K562 (cell line): ENCODE data around the gene POLN. TPM values are rescaled to one million over a fixed set of nuclear protein-coding genes. Genes with fewer than 3 reads are reported as not detected.
A peak's percentile ranks its signal among the peaks of the same experiment; 100 is the strongest.

ENCODE experiments used
- ADNP ChIP-seq: fragments of 200-800 bp; sonication (Bioruptor generic); IDR thresholded peaks from 2 replicates; pipeline ENCODE4 v1.6.1; 2016; ENCODE audit warnings: missing genetic modification characterization, missing compliant biosample characterization
- BCOR ChIP-seq: fragments of 450-650 bp; IDR thresholded peaks from 2 replicates; pipeline ENCODE4 v1.6.1; 2016
- CREB5 ChIP-seq: fragments of 250-450 bp; sonication (Bioruptor Pico); IDR thresholded peaks from 2 replicates; pipeline ENCODE4 v1.5.0; 2020; ENCODE audit warnings: mild to moderate bottlenecking
- DACH1 ChIP-seq: fragments of 450-650 bp; IDR thresholded peaks from 2 replicates; pipeline ENCODE4 v1.6.1; 2018; ENCODE audit not compliant: partially characterized antibody
- ESRRB ChIP-seq: fragments of 250-450 bp; sonication (Bioruptor Pico); IDR thresholded peaks from 2 replicates; pipeline ENCODE4 v1.5.0; 2020; ENCODE audit warnings: mild to moderate bottlenecking, moderate library complexity, borderline replicate concordance
- L3MBTL2 ChIP-seq: fragments of 450-650 bp; IDR thresholded peaks from 2 replicates; pipeline ENCODE4 v1.6.1; 2016; ENCODE audit warnings: mild to moderate bottlenecking, moderate library complexity
- MTA3 ChIP-seq: fragments of 450-650 bp; formaldehyde crosslinking; IDR thresholded peaks from 2 replicates; pipeline ENCODE4 v1.6.1; 2017; ENCODE audit warnings: mild to moderate bottlenecking, borderline replicate concordance
- PYGO2 ChIP-seq: fragments of 450-650 bp; IDR thresholded peaks from 2 replicates; pipeline ENCODE4 v1.6.1; 2016; ENCODE audit warnings: mild to moderate bottlenecking, missing genetic modification characterization, moderate library complexity, missing compliant biosample characterization
- RAD51 ChIP-seq: fragments of 450-650 bp; IDR thresholded peaks from 2 replicates; pipeline ENCODE4 v1.7.1; 2016; ENCODE audit warnings: low read depth, mild to moderate bottlenecking, borderline replicate concordance
- RBM17 ChIP-seq: fragments of 200-400 bp; formaldehyde crosslinking; IDR thresholded peaks from 2 replicates; pipeline ENCODE4 v1.6.1; 2017; ENCODE audit warnings: low read depth, mild to moderate bottlenecking, low read length, borderline replicate concordance
- SAP30 ChIP-seq: fragments of 200-600 bp; sonication (generic); IDR thresholded peaks from 2 replicates; pipeline ENCODE4 v1.6.1; 2012; ENCODE audit warnings: borderline replicate concordance, low read depth, mild to moderate bottlenecking, moderate library complexity, low read length, control low read depth, inconsistent platforms; ENCODE audit not compliant: insufficient read depth, poor library complexity, severe bottlenecking
- SMARCA4 ChIP-seq: fragments of 450-650 bp; IDR thresholded peaks from 2 replicates; pipeline ENCODE4 v1.6.1; 2016
- SNIP1 ChIP-seq: fragments of 450-650 bp; IDR thresholded peaks from 2 replicates; pipeline ENCODE4 v1.7.1; 2017; ENCODE audit warnings: low read depth, mild to moderate bottlenecking
- SPI1 ChIP-seq: IDR thresholded peaks from 2 replicates; pipeline ENCODE4 v1.6.1; 2011; ENCODE audit warnings: low read depth, low read length, control low read depth, borderline replicate concordance
- TFE3 ChIP-seq: fragments of 450-650 bp; formaldehyde crosslinking; IDR thresholded peaks from 2 replicates; pipeline ENCODE4 v1.4.0; 2020; ENCODE audit warnings: mild to moderate bottlenecking, mixed read lengths
- TSHZ1 ChIP-seq: fragments of 250-450 bp; sonication (Bioruptor Pico); IDR thresholded peaks from 2 replicates; pipeline ENCODE4 v1.4.0; 2020; ENCODE audit warnings: mild to moderate bottlenecking, moderate library complexity
- ZBTB1 ChIP-seq: sonication (generic); formaldehyde crosslinking; IDR thresholded peaks from 2 replicates; pipeline ENCODE4 v1.8.1; 2023; ENCODE audit warnings: missing genetic modification reagents, low read depth, mild to moderate bottlenecking, borderline replicate concordance
- ZFP1 ChIP-seq: fragments of 450-650 bp; formaldehyde crosslinking; IDR thresholded peaks from 2 replicates; pipeline ENCODE4 v1.4.0; 2020; ENCODE audit warnings: mild to moderate bottlenecking, mixed read lengths
- polyA plus RNA-seq, 8 experiments: library from polyadenylated mRNA; depleted of rRNA in 4 of 8; stranded (reverse) in 5 of 8; unstranded in 3 of 8; fragments of >200 nt; fragmentation: Nextera tagmentation in 2 of 8; fragmentation: Illumina TruSeq in 1 of 8; extraction: Ambion mirVana in 2 of 8; extraction: Trizol in 1 of 8; gene quantifications; 2 replicates each; pipeline versions ENCODE4 v1.2.1 to v1.2.3, GENCODE V29; 2011 to 2014; ENCODE audit warnings: inconsistent platforms in 1 of 8, missing spikeins in 1 of 8
- total RNA-seq, 7 experiments: library from RNA; depleted of rRNA in 6 of 7; stranded (reverse); fragments of >200 nt in 6 of 7; fragmentation: Illumina TruSeq in 2 of 7; extraction: Trizol in 2 of 7; gene quantifications; 2 replicates each; pipeline versions ENCODE4 v1.2.1 to v1.2.3, GENCODE V29; 2011 to 2021; ENCODE audit warnings: low replicate concordance in 1 of 7
- TF ChIP-seq, protein P1 (sequence below): fragments of 250-450 bp; sonication (Bioruptor Pico); IDR thresholded peaks from 2 replicates; pipeline ENCODE4 v1.8.0; 2021; ENCODE audit warnings: borderline replicate concordance, mild to moderate bottlenecking, moderate library complexity; ENCODE audit not compliant: poor library complexity, severe bottlenecking
- TF ChIP-seq, protein P2 (sequence below): fragments of 450-650 bp; formaldehyde crosslinking; IDR thresholded peaks from 2 replicates; pipeline ENCODE4 v1.4.0; 2020; ENCODE audit warnings: mild to moderate bottlenecking, moderate library complexity

The POLN gene
- total and polyA plus RNA-seq, 9 of the 15 experiments (the other 6 are each of a cell fraction or from before 2014, with no cell fraction given): 0.08 to 0.91 (median 0.32) TPM

DNA sequence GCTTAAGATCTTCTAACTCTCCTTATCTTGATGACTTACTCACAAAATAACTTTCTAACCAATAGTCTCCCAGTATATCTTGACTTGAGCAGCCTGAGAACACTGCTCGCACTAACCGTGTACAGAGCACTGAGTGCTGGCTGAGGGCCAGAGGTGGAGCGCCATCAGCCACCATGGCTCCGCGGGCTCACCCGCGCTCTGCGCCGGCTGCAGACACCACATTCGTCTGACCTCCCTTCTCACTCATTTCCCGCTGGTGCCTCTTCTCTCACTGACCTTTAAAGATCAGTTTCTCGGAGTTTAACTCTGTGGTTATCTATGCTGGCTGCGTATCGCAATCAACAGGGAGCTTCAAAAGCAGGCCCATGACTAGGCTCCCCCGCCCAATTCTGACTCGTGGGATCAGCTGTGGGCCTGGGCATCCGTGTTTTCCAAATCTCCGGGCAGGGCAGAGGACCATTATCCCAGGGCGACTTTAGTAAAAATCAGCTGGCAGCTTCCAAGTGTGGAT, 78.6 kb downstream of the POLN start (continued):
- TF ChIP-seq, protein P1, sequence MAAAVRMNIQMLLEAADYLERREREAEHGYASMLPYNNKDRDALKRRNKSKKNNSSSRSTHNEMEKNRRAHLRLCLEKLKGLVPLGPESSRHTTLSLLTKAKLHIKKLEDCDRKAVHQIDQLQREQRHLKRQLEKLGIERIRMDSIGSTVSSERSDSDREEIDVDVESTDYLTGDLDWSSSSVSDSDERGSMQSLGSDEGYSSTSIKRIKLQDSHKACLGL (CRISPR knock-in tag): no peak
- TF ChIP-seq ESRRB (CRISPR knock-in tag) (no peak), TFE3 (CRISPR knock-in tag) (no peak), TSHZ1 (CRISPR knock-in tag) (no peak), SMARCA4 (peak; percentile 40; the same call in 1 of the 2 replicates), MTA3 (no peak), L3MBTL2 (no peak), SNIP1 (no peak), PYGO2 (tag) (no peak), SPI1 (no peak), ZFP1 (no peak), DACH1 (peak; percentile 58), BCOR (peak; percentile 57; the same call in 1 of the 2 replicates), SAP30 (no peak), RBM17 (no peak), ADNP (tag) (0 out of 2 replicates have a peak, but pooled peaks have one; percentile 26), RAD51 (no peak), CREB5 (CRISPR knock-in tag) (no peak), ZBTB1 (0 out of 2 replicates have a peak, but pooled peaks have one; percentile 22)
- TF ChIP-seq, protein P2, sequence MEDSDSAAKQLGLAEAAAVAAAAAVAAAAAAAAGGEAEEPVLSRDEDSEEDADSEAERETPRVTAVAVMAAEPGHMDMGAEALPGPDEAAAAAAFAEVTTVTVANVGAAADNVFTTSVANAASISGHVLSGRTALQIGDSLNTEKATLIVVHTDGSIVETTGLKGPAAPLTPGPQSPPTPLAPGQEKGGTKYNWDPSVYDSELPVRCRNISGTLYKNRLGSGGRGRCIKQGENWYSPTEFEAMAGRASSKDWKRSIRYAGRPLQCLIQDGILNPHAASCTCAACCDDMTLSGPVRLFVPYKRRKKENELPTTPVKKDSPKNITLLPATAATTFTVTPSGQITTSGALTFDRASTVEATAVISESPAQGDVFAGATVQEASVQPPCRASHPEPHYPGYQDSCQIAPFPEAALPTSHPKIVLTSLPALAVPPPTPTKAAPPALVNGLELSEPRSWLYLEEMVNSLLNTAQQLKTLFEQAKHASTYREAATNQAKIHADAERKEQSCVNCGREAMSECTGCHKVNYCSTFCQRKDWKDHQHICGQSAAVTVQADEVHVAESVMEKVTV (CRISPR knock-in tag): no peak
